Jurkat, Clone E6-1 (cell line): Measurements from ENCODE around the gene C3orf18.

Experiments used
- DNase-seq: peaks from one replicate; pipeline ENCODE4 v3.0.0-alpha.2; 2011; ENCODE audit warnings: low read depth, low spot score
- H3K4me3 ChIP-seq: 2 replicates; pipeline ENCODE4 v1.5.1; 2011; ENCODE audit warnings: mild to moderate bottlenecking, low read length, control low read depth, moderate library complexity

The C3orf18 gene

GRCh38 chr3:50585919-50586762 is 18.6 kb upstream of the C3orf18 start:
- H3K4me3 ChIP-seq: no peak overlapping the region
- no peak for DNase-seq

- H3K4me3 ChIP-seq: no peak overlapping the region
- no peak for DNase-seq
Observed at GRCh38 chr3:50584391-50584790, 16.8 kb upstream of the C3orf18 start.

GRCh38 chr3:50583897-50584296 is 16.4 kb upstream of the C3orf18 start:
- DNase-seq: no peak
- H3K4me3 ChIP-seq: no peak overlapping the region

GRCh38 chr3:50582083-50582482 is 14.5 kb upstream of the C3orf18 start:
- no peak overlapping the region for H3K4me3 ChIP-seq
- DNase-seq: no peak

- DNase-seq: no peak
- no peak overlapping the region for H3K4me3 ChIP-seq
Observed at GRCh38 chr3:50581459-50581842, 13.9 kb upstream of the C3orf18 start.

- no peak for DNase-seq
- H3K4me3 ChIP-seq: no peak overlapping the region
Observed at GRCh38 chr3:50580683-50581458, 13.3 kb upstream of the C3orf18 start.

GRCh38 chr3:50577348-50577747 is 9.8 kb upstream of the C3orf18 start:
- H3K4me3 ChIP-seq: no peak overlapping the region
- no peak for DNase-seq

- DNase-seq: no peak
- no peak overlapping the region for H3K4me3 ChIP-seq
Observed at GRCh38 chr3:50575372-50575771, 7.8 kb upstream of the C3orf18 start.

- no peak overlapping the region for H3K4me3 ChIP-seq
- no peak for DNase-seq
Observed at GRCh38 chr3:50574444-50574831, 6.9 kb upstream of the C3orf18 start.

GRCh38 chr3:50573566-50574443 is 6.3 kb upstream of the C3orf18 start:
- peak; percentile 20 for DNase-seq
- no peak overlapping the region for H3K4me3 ChIP-seq

- DNase-seq: no peak
- H3K4me3 ChIP-seq: no peak overlapping the region
Observed at GRCh38 chr3:50572801-50573371, 5.3 kb upstream of the C3orf18 start.

- no peak overlapping the region for H3K4me3 ChIP-seq
- DNase-seq: peak; percentile 54
Observed at GRCh38 chr3:50572158-50572557, 4.6 kb upstream of the C3orf18 start.

GRCh38 chr3:50571486-50571885 is 3.9 kb upstream of the C3orf18 start:
- H3K4me3 ChIP-seq: no peak overlapping the region
- no peak for DNase-seq

GRCh38 chr3:50570508-50571279 is 3.1 kb upstream of the C3orf18 start:
- peak overlapping the region; percentile 66 for H3K4me3 ChIP-seq
- DNase-seq: no peak

GRCh38 chr3:50568947-50569749 is 1.6 kb upstream of the C3orf18 start, which contains the start of gene HEMK1:
Gene HEMK1, plus strand, starts transcription at chr3:50569522. Its CDS starts 1,583 bp downstream, at chr3:50571105.
- peak; percentile 86 for DNase-seq

GRCh38 chr3:50567011-50567385 is 549 bp downstream of the C3orf18 start:
- DNase-seq: no peak
- H3K4me3 ChIP-seq: peak overlapping the region; percentile 52

More at GRCh38 chr3:50568947-50569749, 1.6 kb upstream of the C3orf18 start, which contains the start of gene HEMK1:
- peak within 1 kb of the TSS; percentile 66 for H3K4me3 ChIP-seq

GRCh38 chr3:50564321-50564720 is 3.2 kb downstream of the C3orf18 start:
- no peak for DNase-seq
- no peak overlapping the region for H3K4me3 ChIP-seq

GRCh38 chr3:50563867-50564266 is 3.7 kb downstream of the C3orf18 start:
- no peak overlapping the region for H3K4me3 ChIP-seq
- DNase-seq: no peak
